Adrenal gland (tissue), 5 donors: ENCODE measurements around the gene PGS1.

Experiments used
- CTCF ChIP-seq, 6 experiments: fragments of 450-650 bp in 4 of 6; fragments of 200-600 bp in 2 of 6; sonication (generic) in 1 of 6; IDR thresholded peaks; 1 replicate in 5 of 6; 2 replicates in 1 of 6; pipeline versions ENCODE4 v1.5.1 to v1.8.0; 2016 to 2021; ENCODE audit warnings: antibody characterized with exemption in 6 of 6, mild to moderate bottlenecking in 2 of 6, moderate library complexity in 1 of 6
- POLR2A ChIP-seq, 2 donors: fragments of 450-650 bp; IDR thresholded peaks; one replicate each; pipeline ENCODE4 v1.6.1; 2017; ENCODE audit warnings: antibody characterized with exemption in 2 of 2, mild to moderate bottlenecking in 2 of 2, moderate library complexity in 1 of 2
- donor health status: DM: no; HTN: no; CAD: no.

GRCh38 chr17:78332991-78333390, 45.5 kb upstream of the PGS1 start:
- TF ChIP-seq CTCF (IDR thresholded peaks at IDR 0.05) (no peak), POLR2A (IDR thresholded peaks at IDR 0.05) (no peak)
